GF-D8 (cell line): ENCODE measurements around the gene SORCS2.
"Not testable (repeated sequence)": the region's sequence is repeated elsewhere in the genome, so short reads cannot be mapped to it uniquely, and the experiment has no call there.

ENCODE experiments used
- DNase-seq: peaks from one replicate; lab custom pipeline; 2025; lab: John Stamatoyannopoulos, UW

Gene SORCS2

DNA sequence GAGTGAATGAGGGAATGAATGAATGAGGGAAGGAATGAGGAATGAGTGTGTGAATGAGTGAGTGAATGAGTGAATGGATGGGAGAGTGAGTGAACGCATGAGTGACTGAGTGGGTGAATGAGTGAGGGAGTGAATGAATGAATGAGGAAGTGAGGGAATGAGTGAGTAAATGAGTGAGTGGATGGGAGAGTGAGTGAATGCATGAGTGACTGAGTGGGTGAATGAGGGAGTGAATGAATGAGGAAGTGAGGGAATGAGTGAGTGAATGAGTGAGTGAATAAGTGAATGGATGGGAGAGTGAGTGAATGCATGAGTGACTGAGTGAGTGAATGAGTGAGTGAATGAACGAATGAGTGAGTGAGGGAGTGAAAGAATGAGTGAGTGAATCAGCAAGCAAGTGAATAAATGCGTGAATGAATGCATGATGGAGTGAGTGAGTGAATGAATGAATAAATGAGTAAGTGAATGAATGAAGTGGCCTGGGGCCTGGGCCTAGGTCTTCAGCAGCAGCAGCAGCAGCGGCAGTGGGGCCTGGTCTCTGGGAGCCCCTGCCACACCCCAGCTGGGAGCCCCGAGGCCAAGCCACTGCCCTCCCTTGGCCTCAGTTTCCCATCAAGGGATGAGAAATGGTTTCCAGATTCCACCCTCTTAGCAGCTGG is 258.6 kb downstream of the SORCS2 start:
- DNase-seq, result no peak

DNA sequence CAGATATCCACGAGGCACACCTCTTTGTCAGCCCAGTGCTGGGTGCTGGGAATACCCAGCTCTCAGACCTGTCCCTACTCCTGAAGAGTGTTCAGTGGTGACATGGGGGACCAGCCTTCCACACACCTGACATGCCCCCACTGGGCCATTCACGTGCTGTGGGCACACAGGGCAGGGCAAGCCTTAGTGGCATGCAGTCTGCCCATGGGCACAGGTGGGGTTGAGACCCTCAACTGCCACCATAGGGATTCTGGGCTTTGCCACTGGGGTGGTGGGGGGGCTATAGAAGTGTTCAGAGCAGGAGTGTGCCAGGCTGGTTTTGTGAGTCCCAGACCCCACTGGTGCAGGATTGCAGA is 259.1 kb downstream of the SORCS2 start:
- no peak for DNase-seq

DNA sequence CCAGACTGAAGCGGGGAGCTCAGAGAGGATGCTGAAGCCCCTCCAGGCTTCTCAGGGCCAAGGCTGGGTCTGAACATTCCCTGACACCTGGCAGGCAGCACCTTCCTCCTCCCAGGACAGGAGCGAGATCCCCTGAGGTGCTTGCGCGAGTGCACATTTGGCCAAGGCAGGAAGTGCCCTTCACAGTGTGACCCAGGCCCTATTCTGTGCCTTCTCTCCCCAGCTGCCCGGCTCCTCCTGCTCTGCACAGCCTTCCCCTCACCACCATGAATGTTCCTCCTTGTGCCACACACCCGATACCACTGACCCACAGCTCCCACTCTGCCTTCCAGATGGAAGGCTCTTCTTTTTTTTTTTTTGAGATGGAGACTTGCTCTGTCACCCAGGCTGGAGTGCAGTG is 259.5 kb downstream of the SORCS2 start:
- DNase-seq, result no peak

DNA sequence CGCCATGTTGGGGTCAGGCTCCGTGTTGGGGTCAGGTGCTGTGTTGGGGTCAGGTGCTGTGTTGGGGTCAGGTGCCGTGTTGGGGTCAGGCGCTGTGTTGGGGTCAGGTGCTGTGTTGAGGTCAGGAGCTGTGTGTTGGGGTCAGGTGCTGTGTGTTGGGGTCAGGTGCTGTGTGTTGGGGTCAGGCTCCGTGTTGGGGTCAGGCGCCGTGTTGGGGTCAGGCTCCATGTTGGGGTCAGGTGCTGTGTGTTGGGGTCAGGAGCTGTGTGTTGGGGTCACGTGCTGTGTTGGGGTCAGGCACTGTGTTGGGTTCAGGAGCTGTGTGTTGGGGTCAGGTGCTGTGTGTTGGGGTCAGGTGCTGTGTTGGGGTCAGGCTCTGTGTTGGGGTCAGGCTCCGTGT is 260.5 kb downstream of the SORCS2 start:
- DNase-seq, result not testable (repeated sequence)

DNA sequence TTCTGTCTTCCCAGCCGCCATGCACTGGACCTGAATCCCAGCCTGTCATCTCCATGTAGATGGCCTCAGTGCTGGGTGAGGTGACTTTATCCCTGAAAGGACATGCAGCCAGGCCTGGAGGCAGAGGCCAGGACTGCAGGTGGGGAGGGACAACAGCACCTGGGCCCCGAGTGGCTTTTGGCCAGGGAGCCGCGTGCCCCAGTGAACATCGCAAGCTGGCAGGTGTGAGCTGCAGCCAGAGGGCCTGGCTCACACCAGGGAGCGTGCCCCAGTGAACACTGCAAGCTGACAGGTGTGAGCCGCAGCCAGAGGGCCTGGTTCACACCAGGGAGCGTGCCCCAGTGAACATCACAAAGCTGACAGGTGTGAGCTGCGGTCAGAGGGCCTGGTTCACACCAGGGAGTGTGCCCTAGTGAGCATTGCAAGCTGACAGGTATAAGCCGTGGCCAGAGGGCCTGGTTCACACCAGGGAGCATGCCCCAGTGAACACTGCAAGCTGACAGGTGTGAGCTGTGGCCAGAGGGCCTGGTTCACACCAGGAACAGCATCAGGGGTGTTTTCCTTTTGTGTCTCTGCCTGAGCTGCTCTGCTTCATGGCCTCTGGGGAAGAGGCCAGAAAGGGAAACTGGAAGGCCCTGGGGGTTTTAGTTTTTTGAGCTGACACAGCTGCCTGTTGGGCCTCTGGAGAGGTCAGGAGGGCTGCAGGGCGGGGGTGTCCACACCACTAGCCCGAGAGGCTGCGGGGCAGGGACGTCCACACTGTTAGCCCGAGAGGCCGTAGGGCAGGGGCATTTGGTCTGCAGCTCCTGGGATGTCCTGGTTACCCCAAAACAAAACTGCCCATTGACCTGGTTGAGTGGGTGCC is 265.1 kb downstream of the SORCS2 start:
- DNase-seq, result no peak

DNA sequence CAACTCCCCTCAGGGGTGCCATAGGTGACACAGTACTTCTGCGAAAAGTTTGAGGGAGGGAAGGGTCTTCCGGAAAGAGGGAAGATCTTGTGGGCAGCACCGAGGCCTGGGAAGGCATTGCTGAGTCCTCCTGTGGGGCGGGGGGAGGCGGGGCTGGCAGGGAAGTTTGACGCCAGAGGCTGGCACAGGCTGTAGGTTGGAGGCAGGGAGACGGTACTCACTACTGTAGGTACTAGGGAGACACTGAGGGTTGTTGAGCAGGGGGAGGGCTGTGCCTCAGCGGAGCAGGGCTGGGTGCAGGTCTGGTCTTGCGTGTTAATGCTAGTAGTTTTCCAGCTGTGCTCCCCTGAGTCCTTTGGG is 265.7 kb downstream of the SORCS2 start:
- no peak for DNase-seq

DNA sequence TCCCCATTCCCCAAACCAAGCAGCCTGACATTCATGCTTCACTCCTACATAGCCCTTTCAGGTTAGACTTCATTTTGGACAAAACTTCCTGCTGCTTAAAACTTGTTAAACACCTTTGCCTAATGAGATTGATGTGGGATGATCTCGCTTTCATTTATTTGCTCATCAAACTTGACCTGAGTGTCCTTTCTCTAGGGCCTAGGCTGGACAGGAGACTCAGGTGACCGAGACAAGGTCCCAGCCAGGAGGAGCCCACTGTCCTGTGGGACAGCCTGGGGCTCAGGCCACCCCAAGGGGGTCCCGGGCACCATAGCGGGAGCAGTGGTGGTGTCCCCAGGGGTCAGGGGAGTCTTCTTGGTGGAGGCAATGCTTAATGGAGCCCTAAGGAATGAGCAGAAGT is 266.1 kb downstream of the SORCS2 start:
- no peak for DNase-seq

DNA sequence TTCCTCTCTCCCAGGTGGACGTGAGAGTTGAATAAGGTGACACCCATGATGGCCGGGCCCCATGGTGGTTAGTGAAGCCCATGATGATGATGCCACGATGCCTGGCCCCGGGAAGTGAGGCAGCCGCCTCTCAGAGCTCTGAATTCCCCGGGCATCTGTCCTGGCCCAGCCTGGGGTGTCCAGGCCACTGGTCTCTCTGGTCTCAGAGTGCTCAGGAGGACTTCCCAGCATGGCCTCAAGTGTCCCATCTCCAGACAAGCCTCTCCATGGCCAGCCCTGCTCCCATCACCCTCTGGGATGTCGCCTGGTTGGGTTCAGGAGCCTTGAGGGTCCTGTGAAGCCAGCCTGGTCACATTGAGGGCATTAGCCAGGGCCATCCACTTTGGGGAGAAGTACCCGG is 267.1 kb downstream of the SORCS2 start:
- no peak for DNase-seq

DNA sequence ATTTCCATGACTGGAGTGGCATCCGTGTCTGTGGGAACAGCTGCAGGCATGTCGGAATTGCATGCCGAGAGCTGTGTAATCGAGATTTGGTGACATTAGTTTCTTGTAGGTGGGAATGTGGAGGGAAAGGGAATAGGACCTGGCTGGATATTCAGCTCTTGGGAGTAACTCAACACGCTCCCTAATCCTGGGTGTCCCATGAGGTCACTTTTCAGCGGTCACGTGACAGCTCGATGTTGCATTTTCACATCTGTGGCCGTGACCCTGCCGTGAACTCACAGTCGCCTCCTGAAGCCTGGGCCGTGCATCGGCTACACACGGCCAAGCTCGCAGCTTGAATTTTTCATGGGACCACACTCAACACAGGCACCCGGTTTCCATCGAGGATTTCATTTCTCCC is 268.2 kb downstream of the SORCS2 start:
- DNase-seq, result no peak

DNA sequence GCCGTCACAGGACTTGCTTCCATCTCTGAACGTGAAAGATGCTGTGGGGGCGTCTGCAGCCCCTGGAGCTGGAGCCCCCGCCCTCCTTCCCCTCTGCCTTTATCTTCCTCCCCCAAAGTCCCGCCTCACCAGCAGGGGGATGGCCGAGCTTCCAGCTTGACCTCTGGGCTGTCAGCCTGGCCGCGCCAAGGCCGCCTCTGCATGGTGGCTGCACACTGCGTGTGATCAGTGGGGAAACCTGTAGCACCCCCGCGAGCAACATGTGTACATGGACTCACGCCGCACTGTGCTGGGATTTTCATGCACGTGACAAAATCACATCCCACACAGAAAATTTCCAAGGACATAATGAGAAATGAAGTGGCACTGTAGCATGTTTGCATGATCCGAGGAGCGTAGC is 268.9 kb downstream of the SORCS2 start:
- no peak for DNase-seq

DNA sequence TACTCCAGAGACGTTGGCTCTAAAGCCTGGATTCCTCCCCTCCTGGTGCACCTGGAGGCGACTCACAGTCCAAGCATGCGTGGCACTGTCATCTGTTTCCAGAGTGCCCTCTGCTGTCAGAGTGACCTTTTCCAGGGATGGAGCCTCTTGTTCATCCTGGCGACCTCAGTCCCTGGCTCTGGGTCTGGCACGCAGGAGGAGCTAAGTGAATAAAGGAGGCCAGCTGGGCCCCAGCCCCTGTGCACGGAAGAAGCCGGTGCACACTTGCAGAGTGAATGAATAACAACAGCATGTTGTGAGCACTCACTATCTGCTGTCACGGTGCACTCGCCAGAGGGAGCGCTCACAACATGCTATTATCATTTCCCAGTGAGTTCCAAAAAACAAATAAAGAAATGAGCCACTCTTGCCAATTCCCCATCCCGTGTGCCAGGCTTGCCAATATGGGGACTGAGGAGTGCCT is 270.2 kb downstream of the SORCS2 start:
- no peak for DNase-seq

DNA sequence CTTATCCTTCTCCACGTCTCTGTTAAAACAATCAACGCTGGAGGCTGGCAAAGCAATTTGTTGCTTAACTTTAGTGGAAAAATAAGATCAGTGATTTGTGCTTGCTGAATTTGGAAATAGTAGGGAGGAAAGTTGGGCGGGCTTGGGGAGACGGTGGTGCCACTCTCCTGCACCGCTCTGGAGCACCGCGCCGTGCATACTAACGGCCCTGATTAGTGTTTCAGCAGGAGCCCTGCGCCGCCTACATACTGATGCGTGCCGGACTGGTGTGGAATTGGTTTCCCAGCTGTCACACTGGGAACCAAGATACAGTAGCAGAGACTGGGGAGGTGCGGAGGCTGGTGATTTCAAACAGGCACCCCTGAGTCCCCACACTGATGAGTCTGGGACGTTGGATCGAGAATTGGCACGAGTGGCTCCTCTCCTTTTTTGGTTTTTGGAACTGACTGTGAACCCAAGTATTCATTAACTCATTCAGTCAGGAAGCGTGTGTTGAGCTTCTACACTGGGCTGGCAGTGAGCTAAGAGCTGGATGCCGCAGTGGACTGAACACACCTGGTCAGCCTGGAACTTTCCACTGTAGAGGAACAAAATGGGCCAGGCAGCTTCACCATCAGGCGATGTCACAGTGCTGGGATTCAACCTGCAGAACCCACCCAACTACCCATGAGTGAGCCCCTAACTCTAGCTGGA is 271.4 kb downstream of the SORCS2 start:
- no peak for DNase-seq

DNA sequence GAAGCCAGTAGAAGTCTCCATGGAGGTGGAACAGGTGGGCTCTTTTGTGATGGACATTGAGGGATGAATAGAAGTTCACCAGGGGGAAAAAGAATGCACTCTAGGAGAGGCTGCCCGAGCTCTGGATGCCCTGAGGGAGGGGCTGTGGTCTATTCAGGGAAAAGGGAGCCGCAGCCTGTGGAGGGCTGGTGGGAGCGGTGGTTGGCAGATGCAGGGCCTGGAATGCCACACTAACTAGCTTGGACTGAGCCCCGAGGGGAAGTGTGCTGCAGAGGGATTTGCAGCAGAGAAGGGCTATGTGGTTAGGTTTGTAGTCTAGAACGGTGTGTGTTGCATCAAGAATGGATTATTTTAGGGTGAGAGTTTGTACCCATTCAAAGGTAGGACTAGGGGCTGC is 271.9 kb downstream of the SORCS2 start:
- no peak for DNase-seq

DNA sequence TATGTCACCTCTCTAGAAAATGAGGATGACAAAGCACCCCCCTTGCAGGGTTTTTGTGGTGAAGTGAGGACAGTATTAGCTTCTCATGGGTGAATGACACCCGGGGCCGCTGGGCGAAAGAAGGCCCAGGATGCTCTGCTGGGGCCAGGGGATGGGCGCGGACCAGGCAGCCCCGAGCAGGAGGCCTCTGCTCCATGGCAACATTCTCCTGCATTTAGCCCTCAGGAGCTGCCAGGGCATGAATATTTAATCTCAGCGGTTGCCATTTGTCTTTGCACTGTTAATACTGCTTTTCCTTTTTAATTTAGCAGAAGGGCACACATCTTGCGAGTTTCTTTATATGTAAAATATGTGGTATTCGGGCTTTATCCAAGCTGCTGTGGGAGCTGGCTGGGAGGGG is 272.7 kb downstream of the SORCS2 start:
- DNase-seq, result no peak

DNA sequence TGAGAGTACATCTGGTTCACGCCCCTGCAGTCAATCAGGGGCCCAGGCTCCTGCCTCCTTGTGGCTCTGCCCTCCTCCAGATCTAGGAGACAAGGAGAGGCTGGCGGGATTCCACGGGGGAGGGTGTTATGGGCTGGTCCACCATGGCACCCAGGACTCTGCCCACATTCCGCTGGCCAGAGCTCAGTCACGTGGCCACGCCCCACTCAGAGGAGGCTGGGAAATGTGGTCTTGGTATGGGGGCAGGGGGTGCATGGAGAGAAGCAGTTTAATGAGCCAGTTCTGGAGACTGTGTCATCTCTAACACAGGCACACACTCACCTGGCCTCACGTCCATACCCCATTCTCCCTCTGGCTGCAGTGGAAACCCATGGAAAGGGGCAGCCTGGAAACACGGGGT is 273.9 kb downstream of the SORCS2 start:
- DNase-seq, result no peak

DNA sequence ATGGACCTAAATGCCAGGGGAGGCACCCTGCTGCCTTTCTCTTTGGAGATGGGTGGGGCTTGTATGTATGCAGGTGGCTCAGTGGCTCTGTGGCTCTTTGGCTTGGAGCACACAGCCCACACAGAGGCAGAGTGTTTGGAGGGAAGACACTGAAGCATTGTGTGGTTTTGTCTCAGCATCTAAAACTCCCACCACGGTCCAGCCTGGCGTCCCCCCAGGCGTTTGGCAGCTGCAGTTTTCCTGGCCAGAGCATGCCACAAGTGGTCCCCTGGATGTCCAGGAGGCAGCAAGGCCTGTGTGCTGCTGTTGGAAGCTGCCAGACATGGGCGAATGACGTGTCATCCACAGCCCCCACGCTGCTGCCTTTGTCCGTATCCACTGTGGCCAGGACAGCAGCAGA is 274.6 kb downstream of the SORCS2 start:
- DNase-seq, result no peak

DNA sequence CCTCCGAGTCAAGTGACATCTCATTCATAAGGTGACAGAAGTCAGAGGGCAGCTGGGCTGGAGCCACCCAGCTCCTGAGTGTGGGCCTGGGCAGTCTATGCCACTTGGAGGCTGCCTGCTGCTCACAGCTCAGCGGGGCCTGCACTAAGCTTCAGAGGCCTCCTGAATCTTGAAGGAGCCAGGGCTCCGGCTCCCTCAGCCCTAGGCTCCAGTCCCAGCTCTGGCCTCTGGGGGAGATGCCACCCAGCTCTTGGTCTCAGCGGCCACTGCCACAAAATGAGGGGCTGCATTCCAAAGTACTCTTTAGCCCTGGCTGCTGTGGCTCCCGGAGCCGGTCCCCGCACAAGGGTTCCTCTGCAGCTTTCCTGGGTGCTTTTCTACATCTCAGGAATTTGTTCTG is 275.1 kb downstream of the SORCS2 start:
- no peak for DNase-seq

DNA sequence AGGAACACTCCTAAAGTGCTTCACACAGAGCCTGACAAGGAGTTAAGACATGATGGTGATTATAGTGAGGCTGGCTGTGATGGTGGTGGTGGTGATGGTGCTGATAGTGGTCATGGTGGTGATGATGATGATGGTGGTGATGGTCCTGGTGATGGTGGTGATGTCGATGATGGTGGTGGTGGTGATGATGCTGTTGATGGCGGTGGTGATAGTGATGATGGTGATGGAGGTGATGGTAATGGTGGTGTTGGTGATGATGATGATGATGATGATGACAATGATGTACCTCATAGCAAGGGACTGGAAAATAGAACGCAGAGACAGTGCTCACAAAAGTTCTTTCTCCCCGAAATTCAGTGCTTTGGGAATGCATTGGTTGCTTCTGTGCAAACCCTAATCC is 276.7 kb downstream of the SORCS2 start:
- no peak for DNase-seq

DNA sequence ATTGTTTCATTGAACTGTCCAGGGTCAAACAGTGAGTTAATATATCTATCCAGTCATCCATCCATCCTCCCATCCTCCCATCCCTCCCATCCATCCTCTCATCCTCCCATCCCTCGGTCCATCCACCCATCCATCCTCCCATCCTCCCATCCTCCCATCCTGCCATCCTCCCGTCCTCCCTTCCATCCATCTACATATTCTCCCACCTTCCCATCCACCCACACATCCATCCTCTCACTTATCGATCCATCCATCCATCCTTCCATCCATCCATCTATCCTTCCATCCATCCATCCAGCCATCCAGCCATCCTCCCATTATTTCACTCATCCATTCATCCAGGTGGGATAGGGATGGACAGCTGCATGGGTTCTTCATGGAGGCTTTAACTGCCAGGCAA is 277.8 kb downstream of the SORCS2 start:
- DNase-seq, result no peak

DNA sequence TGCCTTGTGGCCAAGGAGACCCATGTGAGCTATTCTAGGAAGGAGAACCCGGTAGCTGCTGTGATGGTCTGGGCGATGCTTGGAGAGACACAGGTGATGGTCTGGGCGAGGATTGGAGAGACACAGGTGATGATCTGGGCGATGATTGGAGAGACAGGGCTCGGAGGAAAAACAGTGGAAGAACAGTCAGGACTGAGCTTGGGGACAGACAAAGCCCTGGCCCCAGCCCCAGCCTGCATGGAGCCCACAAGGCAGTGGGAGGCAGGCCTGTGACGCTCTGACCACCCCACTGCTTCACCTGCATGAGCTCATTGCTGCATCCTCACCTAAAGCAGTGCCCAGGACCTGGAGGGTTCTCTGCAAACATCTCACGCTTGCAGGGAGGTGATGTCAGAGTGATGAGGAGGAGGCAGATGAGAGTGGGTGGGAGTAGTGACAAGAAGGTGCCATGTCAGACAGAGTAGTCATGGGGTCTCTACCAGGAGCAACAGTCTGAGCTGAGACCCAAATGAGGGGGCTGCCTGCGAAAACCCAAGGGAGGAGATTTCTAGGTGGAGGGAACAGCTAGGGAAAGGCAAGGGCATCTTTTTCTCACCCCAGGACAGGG is 278.3 kb downstream of the SORCS2 start:
- no peak for DNase-seq

DNA sequence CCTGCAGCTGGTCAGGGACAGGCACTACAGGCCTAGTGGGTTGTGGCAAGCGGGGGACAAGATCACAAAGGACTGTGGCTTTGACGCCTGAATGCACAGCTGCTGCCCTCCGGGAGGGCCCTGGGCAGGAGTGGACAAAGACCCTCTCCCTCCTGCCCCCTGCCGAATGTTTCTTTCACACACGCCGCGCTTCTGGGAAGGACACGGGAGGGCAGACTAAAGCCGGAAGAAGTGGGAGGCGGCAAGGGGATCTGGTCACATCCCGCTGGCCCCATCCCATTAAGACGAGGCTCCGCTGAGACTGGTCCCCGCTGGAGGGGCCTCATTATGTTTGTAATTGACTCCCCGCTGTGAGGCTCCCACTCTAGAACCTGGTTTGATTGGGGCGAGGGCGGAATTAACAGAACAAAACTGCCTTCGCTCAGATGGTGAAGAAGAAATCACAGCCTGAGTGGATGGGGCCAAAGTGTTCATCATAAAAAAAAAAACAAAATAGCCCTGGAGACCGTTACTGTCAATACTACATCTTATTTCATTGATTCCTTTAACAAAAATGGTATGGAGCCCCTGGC is 280.2 kb downstream of the SORCS2 start:
- DNase-seq, result no peak

DNA sequence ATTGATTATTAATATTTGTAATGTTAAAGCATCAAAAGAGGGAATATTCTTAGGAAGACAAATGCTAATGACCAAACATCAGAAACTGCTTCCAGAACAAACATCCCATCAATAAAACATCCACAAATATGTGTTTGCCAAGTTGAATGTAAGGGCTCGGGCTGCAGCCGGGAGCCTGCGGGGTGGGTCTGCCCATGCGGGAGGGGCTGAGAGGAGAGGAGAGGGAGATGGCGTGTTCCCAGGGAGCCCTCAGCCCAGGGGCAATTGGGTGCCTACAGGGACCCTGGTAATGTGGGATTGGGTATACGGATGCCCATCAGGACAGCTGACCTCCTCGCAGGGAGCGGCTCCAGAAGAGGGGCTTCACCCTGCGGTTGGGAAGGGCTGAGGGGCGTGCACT is 280.7 kb downstream of the SORCS2 start:
- DNase-seq, result no peak
